ENCODE results near the gene SPG7. TPM values are rescaled to one million over a fixed set of nuclear protein-coding genes. Genes with fewer than 3 reads are reported as not detected.

SPG7 gene
- total RNA-seq, 1 donor from 2014 or later = 98.8 TPM

DNA sequence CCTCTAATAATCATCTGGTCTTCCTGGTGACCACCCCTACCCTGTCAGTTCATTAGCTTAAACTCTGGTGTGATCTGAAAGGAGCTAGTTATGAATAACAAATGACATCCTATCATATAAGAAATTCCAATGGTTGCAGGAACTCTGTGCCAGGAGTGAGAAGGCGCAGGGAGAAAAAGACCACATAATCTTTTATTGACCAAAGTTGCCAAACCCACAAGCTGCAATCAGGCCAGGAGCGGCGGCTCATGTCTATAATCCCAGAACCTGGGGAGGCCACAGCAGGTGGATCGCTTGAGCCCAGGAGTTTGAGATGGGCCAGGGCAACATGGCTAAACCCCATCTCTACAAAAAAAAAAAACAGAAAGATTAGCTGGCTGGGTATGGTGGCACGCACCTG is 41.3 kb upstream of the SPG7 start:
- intact Hi-C loops (cut with DNase I) = no loop called here
- Histone ChIP-seq H3K27me3 (ENCODE audit: low read depth) (no peaks in the 10 kb centered on the region), H3K36me3 (no peaks in the 10 kb centered on the region), H3K4me1 (peaks cover 51% of the 10 kb centered on the region), H3K9me3 (no peaks in the 10 kb centered on the region), H3K4me3 (no peak overlapping the region), H3K27ac (no peak overlapping the region)
- no peak for ATAC-seq
- DNase-seq = no peak
- TF ChIP-seq, protein P1, sequence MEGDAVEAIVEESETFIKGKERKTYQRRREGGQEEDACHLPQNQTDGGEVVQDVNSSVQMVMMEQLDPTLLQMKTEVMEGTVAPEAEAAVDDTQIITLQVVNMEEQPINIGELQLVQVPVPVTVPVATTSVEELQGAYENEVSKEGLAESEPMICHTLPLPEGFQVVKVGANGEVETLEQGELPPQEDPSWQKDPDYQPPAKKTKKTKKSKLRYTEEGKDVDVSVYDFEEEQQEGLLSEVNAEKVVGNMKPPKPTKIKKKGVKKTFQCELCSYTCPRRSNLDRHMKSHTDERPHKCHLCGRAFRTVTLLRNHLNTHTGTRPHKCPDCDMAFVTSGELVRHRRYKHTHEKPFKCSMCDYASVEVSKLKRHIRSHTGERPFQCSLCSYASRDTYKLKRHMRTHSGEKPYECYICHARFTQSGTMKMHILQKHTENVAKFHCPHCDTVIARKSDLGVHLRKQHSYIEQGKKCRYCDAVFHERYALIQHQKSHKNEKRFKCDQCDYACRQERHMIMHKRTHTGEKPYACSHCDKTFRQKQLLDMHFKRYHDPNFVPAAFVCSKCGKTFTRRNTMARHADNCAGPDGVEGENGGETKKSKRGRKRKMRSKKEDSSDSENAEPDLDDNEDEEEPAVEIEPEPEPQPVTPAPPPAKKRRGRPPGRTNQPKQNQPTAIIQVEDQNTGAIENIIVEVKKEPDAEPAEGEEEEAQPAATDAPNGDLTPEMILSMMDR (IDR thresholded peaks at IDR 0.05) = no peak

DNA sequence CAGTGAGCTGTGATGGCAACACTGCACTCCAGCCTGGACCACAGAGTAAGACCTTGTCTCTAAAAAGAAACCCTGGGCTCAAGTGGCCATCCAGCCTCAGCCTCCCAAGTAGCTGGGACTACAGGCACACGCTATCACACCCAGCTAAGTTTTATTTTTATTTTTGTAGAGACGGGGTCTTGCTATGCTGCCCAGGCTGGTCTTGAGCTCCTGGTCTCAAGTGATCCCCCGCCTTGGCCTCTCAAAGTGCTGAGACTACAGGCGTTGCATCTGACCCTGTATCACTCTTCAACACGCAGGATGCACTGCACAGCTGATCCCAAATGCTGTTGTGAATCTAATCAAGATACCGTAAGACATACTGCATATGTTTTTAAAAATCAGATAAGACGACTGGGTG is 40.8 kb upstream of the SPG7 start:
- H3K9me3 ChIP-seq = no peaks in the 10 kb centered on the region
- ATAC-seq (no peak), DNase-seq (no peak)
- TF ChIP-seq, protein P1 (IDR thresholded peaks at IDR 0.05) = no peak
- H3K27ac ChIP-seq = no peak overlapping the region
- no peak overlapping the region for H3K4me3 ChIP-seq
- intact Hi-C loops (cut with DNase I) = no loop called here
- no peaks in the 10 kb centered on the region for H3K27me3 ChIP-seq (ENCODE audit: low read depth)
- no peaks in the 10 kb centered on the region for H3K36me3 ChIP-seq
- peaks cover 56% of the 10 kb centered on the region for H3K4me1 ChIP-seq

DNA sequence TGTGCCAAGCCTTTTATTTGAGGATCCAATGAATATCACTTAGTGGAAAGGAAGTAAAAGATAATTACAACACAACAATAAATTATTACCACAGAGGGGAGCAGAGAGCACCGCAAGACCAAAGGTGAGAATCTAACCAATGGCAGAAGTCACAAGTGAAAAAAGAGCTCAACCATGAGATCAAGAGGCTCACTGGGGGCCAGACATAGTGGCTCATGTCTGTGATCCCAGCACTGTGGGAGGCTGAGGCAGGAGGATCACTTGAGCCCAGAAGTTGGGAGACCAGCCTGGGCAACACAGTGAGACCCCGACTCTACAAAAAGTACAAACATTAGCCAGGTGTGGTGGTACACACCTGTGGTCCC is 35.5 kb upstream of the SPG7 start:
- TF ChIP-seq, protein P1 (IDR thresholded peaks at IDR 0.05) = no peak
- intact Hi-C loops (cut with DNase I) = no loop called here
- H3K27ac ChIP-seq = no peak overlapping the region
- no peaks in the 10 kb centered on the region for H3K9me3 ChIP-seq
- DNase-seq (no peak), ATAC-seq (no peak)
- no peak overlapping the region for H3K4me3 ChIP-seq
- no peaks in the 10 kb centered on the region for H3K27me3 ChIP-seq (ENCODE audit: low read depth)
- peaks cover 83% of the 10 kb centered on the region for H3K4me1 ChIP-seq
- no peaks in the 10 kb centered on the region for H3K36me3 ChIP-seq

DNA sequence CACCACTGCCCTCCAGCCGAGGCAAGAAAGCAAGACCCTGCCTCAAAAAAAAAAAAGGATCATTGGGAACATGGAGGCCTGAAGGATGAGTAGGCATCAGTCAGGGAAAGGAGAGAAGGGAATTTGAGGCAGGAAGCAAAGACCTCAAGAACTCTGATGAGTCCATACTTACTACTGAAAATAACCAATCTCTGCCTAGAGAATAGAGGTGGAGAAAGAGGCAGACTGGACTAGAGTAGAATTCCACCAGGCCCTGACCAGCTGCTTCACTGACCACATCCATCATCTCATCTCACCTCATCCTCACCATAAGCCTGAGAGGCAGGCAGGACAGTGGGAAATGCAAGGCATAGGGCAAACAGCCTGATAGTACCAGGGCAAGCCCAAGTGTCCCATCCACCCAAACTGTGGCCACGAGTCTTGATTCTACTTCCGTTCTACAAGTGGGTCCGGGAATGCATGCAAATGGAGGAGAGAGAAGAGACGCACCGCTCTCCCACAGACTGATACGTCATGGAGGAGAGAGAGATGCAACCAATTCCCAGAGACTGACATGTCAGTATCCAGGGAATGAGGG is 35.0 kb upstream of the SPG7 start:
- Histone ChIP-seq H3K4me1 (peaks cover 85% of the 10 kb centered on the region), H3K27me3 (ENCODE audit: low read depth) (no peaks in the 10 kb centered on the region), H3K9me3 (no peaks in the 10 kb centered on the region), H3K27ac (no peak overlapping the region), H3K4me3 (no peak overlapping the region), H3K36me3 (no peaks in the 10 kb centered on the region)
- intact Hi-C loops (cut with DNase I) = no loop called here
- DNase-seq = no peak
- TF ChIP-seq, protein P1 (IDR thresholded peaks at IDR 0.05) = no peak
- ATAC-seq = no peak

DNA sequence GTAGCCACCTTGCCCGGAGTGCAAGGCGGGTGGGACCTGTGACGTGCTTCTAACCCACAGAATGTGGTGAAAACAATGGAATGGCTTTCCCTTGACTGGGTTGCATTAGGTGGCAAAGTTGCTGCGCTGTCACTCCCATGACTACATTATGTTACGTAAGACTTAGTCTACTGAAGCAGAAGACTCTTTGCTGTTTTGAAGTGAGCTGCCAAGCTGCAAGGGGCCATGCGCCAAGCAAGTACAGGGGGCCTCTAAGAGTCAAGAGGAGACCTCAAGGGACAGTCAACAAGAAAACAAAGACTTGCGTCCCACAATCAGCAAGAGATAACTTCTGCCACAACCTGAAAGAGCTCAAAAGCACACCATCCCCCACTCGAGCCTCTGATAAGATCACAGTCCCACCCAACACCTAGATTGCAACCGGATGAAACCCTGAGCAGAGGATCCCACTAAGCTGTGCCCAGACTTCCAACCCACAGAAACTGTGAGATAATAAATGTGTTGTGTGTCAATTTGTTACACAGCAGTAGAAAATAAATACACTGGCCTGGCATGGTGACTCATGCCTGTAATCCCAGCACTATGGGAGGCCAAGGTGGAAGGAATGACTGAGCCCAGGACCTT is 34.3 kb upstream of the SPG7 start:
- DNase-seq = no peak

More for the DNA sequence above, 34.3 kb upstream of the SPG7 start:
- H3K4me1 ChIP-seq = peaks cover 87% of the 10 kb centered on the region
- peak; percentile 27 to 46 for ATAC-seq
- H3K27ac ChIP-seq = no peak overlapping the region
- no peaks in the 10 kb centered on the region for H3K36me3 ChIP-seq
- TF ChIP-seq, protein P1 (IDR thresholded peaks at IDR 0.05) = no peak
- no peaks in the 10 kb centered on the region for H3K27me3 ChIP-seq (ENCODE audit: low read depth)
- no peaks in the 10 kb centered on the region for H3K9me3 ChIP-seq
- intact Hi-C loops (cut with DNase I) = no loop called here
- no peak overlapping the region for H3K4me3 ChIP-seq
